CD4-positive, alpha-beta T cell treated with Interleukin-6 for 4 hours (primary cell): ENCODE data around the gene ATP6V0A1.
"Not testable (repeated sequence)": the region's sequence is repeated elsewhere in the genome, so short reads cannot be mapped to it uniquely, and the experiment has no call there.

Experiments
- DNase-seq: peaks from one replicate; pipeline ENCODE4 v3.0.0-alpha.2; 2020; ENCODE audit warnings: mixed read lengths

Gene ATP6V0A1

GRCh38 chr17:42521036-42521435 lies 62.4 kb downstream of the ATP6V0A1 start:
- DNase-seq: no peak

- DNase-seq: no peak
Observed at GRCh38 chr17:42521666-42522262, 63.1 kb downstream of the ATP6V0A1 start.

DNA sequence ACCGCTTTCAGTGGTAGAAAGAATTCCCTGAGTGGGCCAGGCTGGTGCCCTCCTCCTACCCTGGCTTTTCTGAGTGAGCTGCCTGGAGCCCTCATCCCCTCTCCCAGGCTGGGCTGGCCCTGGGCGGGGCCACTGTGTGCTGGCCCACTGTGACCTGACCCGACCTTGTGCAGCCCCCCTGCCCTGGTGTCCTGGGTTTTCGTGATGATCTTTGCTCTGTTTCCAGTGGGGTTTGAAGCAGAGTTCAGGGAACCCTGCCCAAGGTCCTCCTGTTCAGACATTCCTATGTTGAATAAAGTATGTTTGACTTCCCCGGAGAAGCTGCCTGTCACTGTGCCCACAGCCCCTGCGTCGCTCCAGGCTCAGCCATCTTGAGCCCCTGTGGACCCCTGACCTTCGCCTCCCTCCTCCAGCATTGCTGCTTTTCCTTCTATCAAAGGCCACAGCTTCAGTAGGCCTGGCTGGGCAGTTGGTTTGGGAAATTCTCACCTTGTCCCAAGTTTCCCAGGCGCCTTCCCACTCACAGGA lies 63.6 kb downstream of the ATP6V0A1 start:
- DNase-seq: no peak

GRCh38 chr17:42522798-42523278 lies 64.2 kb downstream of the ATP6V0A1 start:
- DNase-seq: no peak

GRCh38 chr17:42525221-42525620 lies 66.5 kb downstream of the ATP6V0A1 start:
- no peak for DNase-seq

- DNase-seq: no peak
Observed at GRCh38 chr17:42526031-42526444, 67.4 kb downstream of the ATP6V0A1 start.

DNA sequence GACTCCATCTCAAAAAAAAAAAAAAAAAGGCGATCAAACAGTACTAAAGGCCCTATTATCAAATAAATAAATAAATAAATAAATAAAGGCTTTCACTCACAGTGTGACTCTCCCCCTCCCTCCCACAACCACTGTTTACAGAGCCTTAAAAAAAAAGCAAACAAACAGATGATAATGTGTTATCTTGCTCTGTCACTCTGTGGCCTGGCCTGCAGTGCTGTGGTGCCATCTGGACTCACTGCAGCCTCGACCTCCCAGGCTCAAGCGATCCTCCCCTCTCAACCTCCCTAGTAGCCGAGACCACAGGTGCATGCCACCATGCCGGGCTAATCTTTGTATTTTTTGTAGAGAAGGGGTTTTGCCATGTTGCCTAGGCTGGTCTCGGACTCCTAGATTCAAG lies 69.3 kb downstream of the ATP6V0A1 start:
- no peak for DNase-seq

GRCh38 chr17:42529061-42529460 lies 70.4 kb downstream of the ATP6V0A1 start:
- DNase-seq: no peak

GRCh38 chr17:42530952-42531454 lies 72.3 kb downstream of the ATP6V0A1 start:
- DNase-seq: no peak

GRCh38 chr17:42531455-42532354 lies 73.0 kb downstream of the ATP6V0A1 start:
- peak; percentile 68 for DNase-seq

- no peak for DNase-seq
Observed at GRCh38 chr17:42535155-42536047, 76.7 kb downstream of the ATP6V0A1 start.

DNA sequence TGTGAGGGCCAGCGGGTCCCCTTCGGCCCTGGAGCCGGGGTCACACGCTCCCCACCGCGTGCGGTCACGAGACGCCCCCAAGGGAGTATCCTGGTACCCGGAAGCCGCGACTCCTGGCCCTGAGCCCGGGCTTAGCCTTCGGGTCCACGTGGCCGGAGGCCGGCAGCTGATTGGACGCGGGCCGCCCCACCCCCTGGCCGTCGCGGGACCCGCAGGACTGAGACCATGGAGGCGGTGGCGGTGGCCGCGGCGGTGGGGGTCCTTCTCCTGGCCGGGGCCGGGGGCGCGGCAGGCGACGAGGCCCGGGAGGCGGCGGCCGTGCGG lies 77.3 kb downstream of the ATP6V0A1 start, which contains the start of gene NAGLU:
TSS of gene NAGLU (plus strand) at position 194 of the 324 bp plus-strand sequence. CDS start at position 226, 32 bp downstream.
- peak; percentile 85 for DNase-seq

- DNase-seq: peak; percentile 84
Observed at GRCh38 chr17:42536372-42537155, 77.9 kb downstream of the ATP6V0A1 start.

- DNase-seq: no peak
Observed at GRCh38 chr17:42537156-42537805, 78.6 kb downstream of the ATP6V0A1 start.

- DNase-seq: no peak
Observed at GRCh38 chr17:42537826-42538451, 79.3 kb downstream of the ATP6V0A1 start.

- no peak for DNase-seq
Observed at GRCh38 chr17:42538482-42538881, 79.8 kb downstream of the ATP6V0A1 start.

GRCh38 chr17:42540558-42540957 lies 81.9 kb downstream of the ATP6V0A1 start:
- not testable (repeated sequence) for DNase-seq

- DNase-seq: peak; percentile 59
Observed at GRCh38 chr17:42541041-42541833, 82.6 kb downstream of the ATP6V0A1 start.

GRCh38 chr17:42543190-42544079 lies 84.8 kb downstream of the ATP6V0A1 start:
- DNase-seq: no peak
